ENCODE results near the gene SREK1.

Gene SREK1

DNA sequence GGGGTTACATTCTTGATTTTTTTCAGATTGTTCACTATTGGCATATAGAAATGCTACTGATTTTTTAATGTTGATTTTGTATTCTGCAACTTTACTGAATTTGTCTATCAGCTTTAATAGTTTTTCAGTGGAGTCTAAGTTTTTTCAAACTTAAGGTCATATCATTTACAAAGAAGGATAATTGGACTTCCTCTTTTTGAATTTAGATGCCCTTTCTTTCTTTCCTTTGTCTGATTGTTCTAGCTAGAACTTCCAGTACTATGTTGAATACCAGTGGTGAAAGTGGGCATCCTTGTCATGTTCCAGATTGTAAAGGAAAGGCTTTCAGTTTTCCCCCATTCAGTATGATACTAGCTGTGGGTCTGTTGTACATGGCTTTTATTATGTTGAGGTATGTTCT lies 49.3 kb downstream of the SREK1 start:
- Histone ChIP-seq H3K27me3 (replicated peaks; ENCODE audit: insufficient read depth, low read length) (no peaks in the 10 kb centered on the region), H3K36me3 (replicated peaks; ENCODE audit: insufficient read depth, low read length) (no peaks in the 10 kb centered on the region), H3K9ac (ENCODE audit: low read length) (no peak overlapping the region), H3K79me2 (ENCODE audit: low read length) (no peaks in the 10 kb centered on the region), H3K4me2 (ENCODE audit: low read depth, low read length) (no peak overlapping the region), H3K4me3 (ENCODE audit: low read length) (no peak overlapping the region), H4K20me1 (ENCODE audit: insufficient read depth, low read length) (no peaks in the 10 kb centered on the region), H3K9me2 (replicated peaks; ENCODE audit: insufficient read depth, low read length) (no peaks in the 10 kb centered on the region), H3K27ac (ENCODE audit: low read length) (no peak overlapping the region), H3K9me3 (replicated peaks; ENCODE audit: insufficient read depth, low read length) (no peaks in the 10 kb centered on the region), H3K4me1 (ENCODE audit: low read length) (no peaks in the 10 kb centered on the region), H2AFZ (ENCODE audit: low read length) (no peak overlapping the region), H3F3A (ENCODE audit: insufficient read depth, low read length) (no peaks in the 10 kb centered on the region)
- TF ChIP-seq, protein P1, sequence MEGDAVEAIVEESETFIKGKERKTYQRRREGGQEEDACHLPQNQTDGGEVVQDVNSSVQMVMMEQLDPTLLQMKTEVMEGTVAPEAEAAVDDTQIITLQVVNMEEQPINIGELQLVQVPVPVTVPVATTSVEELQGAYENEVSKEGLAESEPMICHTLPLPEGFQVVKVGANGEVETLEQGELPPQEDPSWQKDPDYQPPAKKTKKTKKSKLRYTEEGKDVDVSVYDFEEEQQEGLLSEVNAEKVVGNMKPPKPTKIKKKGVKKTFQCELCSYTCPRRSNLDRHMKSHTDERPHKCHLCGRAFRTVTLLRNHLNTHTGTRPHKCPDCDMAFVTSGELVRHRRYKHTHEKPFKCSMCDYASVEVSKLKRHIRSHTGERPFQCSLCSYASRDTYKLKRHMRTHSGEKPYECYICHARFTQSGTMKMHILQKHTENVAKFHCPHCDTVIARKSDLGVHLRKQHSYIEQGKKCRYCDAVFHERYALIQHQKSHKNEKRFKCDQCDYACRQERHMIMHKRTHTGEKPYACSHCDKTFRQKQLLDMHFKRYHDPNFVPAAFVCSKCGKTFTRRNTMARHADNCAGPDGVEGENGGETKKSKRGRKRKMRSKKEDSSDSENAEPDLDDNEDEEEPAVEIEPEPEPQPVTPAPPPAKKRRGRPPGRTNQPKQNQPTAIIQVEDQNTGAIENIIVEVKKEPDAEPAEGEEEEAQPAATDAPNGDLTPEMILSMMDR (IDR thresholded peaks at IDR 0.05; ENCODE audit: low read length): no peak
- TF ChIP-seq EZH2phosphoT487 (IDR thresholded peaks at IDR 0.05; ENCODE audit: low read length): no peak
- no peak for TF ChIP-seq EZH2 (optimal IDR thresholded peaks at IDR 0.05; ENCODE audit: low read depth, low read length)
- no peak for DNase-seq

DNA sequence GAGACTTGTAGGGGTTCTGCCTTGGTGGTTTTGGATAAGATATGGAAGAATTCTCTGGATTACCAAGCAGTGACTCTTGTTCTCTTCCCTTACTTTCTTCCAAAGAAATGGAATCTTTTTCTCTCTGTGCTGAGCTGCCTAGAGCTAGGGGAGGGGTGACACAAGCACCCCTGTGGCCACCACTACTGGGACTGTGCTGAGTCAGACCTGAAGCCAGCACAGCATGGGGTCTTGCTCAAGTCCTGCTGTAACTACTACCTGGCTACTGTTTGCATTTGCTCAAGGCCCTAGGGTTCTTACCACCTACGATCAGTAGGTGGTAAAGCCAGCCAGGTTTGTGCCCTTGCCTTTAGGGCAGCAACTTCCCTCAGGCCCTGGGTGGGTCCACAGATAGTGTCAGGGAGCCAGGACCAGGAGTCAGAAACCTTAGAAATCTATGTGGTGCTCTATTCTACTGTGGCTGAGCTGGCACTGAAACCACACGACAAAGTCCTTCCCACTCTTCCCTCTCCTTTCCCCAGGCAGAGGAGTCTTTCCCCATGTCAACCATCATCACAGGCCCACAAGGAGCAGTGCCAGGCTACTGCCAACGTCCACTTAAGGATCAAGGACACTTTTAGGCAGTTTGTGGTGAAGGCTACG lies 53.8 kb downstream of the SREK1 start:
- Histone ChIP-seq H3K4me1 (ENCODE audit: low read length) (peaks cover 5% of the 10 kb centered on the region; the same call in 1 of the 2 replicates), H3K9me2 (replicated peaks; ENCODE audit: insufficient read depth, low read length) (no peaks in the 10 kb centered on the region), H3K36me3 (replicated peaks; ENCODE audit: insufficient read depth, low read length) (no peaks in the 10 kb centered on the region), H3K4me2 (ENCODE audit: low read depth, low read length) (no peak overlapping the region), H4K20me1 (ENCODE audit: insufficient read depth, low read length) (no peaks in the 10 kb centered on the region), H2AFZ (ENCODE audit: low read length) (no peak overlapping the region), H3K79me2 (ENCODE audit: low read length) (no peaks in the 10 kb centered on the region), H3K9me3 (replicated peaks; ENCODE audit: insufficient read depth, low read length) (no peaks in the 10 kb centered on the region), H3K9ac (ENCODE audit: low read length) (no peak overlapping the region), H3K27ac (ENCODE audit: low read length) (no peak overlapping the region), H3K27me3 (replicated peaks; ENCODE audit: insufficient read depth, low read length) (no peaks in the 10 kb centered on the region), H3F3A (ENCODE audit: insufficient read depth, low read length) (no peaks in the 10 kb centered on the region), H3K4me3 (ENCODE audit: low read length) (no peak overlapping the region)
- TF ChIP-seq EZH2phosphoT487 (IDR thresholded peaks at IDR 0.05; ENCODE audit: low read length) (no peak), EZH2 (optimal IDR thresholded peaks at IDR 0.05; ENCODE audit: low read depth, low read length) (no peak)
- TF ChIP-seq, protein P1 (IDR thresholded peaks at IDR 0.05; ENCODE audit: low read length): no peak
- DNase-seq: no peak

DNA sequence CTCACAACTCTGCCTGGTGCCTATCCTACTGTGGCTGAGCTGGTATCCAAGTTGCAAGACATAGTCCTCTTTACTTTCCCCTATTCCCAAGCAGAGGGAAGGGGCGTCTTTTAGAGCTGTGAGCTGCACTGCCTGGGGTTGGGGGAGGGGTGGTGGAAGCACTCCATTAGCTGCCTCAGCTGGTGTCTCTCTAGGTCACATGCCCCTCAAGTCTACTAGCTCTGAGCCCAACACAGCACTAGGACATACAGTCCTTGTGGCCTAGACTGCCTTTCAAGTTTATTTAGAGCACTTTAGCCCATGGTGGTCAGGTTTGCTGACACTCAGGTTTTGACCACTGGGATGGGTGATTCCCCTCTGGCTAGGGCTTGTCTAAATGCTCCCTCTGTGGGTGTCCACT lies 54.7 kb downstream of the SREK1 start:
- Histone ChIP-seq H3K36me3 (replicated peaks; ENCODE audit: insufficient read depth, low read length) (no peaks in the 10 kb centered on the region), H3K27me3 (replicated peaks; ENCODE audit: insufficient read depth, low read length) (no peaks in the 10 kb centered on the region), H2AFZ (ENCODE audit: low read length) (no peak overlapping the region), H3K9ac (ENCODE audit: low read length) (no peak overlapping the region), H3F3A (ENCODE audit: insufficient read depth, low read length) (no peaks in the 10 kb centered on the region), H3K4me1 (ENCODE audit: low read length) (peaks cover 5% of the 10 kb centered on the region; the same call in 1 of the 2 replicates), H3K9me2 (replicated peaks; ENCODE audit: insufficient read depth, low read length) (no peaks in the 10 kb centered on the region), H3K9me3 (replicated peaks; ENCODE audit: insufficient read depth, low read length) (no peaks in the 10 kb centered on the region), H3K4me2 (ENCODE audit: low read depth, low read length) (no peak overlapping the region), H3K27ac (ENCODE audit: low read length) (no peak overlapping the region), H3K4me3 (ENCODE audit: low read length) (no peak overlapping the region), H3K79me2 (ENCODE audit: low read length) (no peaks in the 10 kb centered on the region), H4K20me1 (ENCODE audit: insufficient read depth, low read length) (no peaks in the 10 kb centered on the region)
- DNase-seq: no peak
- TF ChIP-seq EZH2 (optimal IDR thresholded peaks at IDR 0.05; ENCODE audit: low read depth, low read length): no peak

DNA sequence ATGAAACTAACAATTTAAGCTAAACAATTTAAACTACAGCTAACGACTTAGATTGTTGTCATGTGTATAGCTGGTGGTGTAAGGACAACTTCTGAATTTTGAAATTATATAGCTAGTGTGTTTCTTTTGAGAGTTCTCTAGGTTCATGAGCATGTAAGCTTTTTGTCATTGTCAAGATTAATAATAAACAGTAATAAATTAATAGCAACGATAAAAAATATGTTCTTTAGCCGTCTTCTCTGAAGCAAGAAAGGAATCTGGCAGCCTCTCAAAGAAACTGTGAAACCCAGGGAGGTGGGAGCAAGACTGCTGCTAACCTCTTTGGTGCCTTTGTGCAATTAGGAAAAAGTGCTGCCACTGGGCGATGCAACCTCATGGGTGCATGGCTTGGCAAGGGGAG lies 59.4 kb downstream of the SREK1 start:
- no peak overlapping the region for H3K4me3 ChIP-seq (ENCODE audit: low read length)
- H3K9me2 ChIP-seq (replicated peaks; ENCODE audit: insufficient read depth, low read length): no peaks in the 10 kb centered on the region
- no peaks in the 10 kb centered on the region for H4K20me1 ChIP-seq (ENCODE audit: insufficient read depth, low read length)
- no peak for TF ChIP-seq EZH2phosphoT487 (IDR thresholded peaks at IDR 0.05; ENCODE audit: low read length)
- no peak for TF ChIP-seq EZH2 (optimal IDR thresholded peaks at IDR 0.05; ENCODE audit: low read depth, low read length)
- TF ChIP-seq, protein P1 (IDR thresholded peaks at IDR 0.05; ENCODE audit: low read length): no peak
- no peaks in the 10 kb centered on the region for H3K79me2 ChIP-seq (ENCODE audit: low read length)
- H3F3A ChIP-seq (ENCODE audit: insufficient read depth, low read length): no peaks in the 10 kb centered on the region
- no peak overlapping the region for H3K4me2 ChIP-seq (ENCODE audit: low read depth, low read length)
- peaks cover 5% of the 10 kb centered on the region; the same call in 1 of the 2 replicates for H3K4me1 ChIP-seq (ENCODE audit: low read length)
- H3K9ac ChIP-seq (ENCODE audit: low read length): no peak overlapping the region
- H2AFZ ChIP-seq (ENCODE audit: low read length): no peak overlapping the region
- no peak for DNase-seq
- H3K9me3 ChIP-seq (replicated peaks; ENCODE audit: insufficient read depth, low read length): no peaks in the 10 kb centered on the region
- H3K27ac ChIP-seq (ENCODE audit: low read length): no peak overlapping the region
- no peaks in the 10 kb centered on the region for H3K36me3 ChIP-seq (replicated peaks; ENCODE audit: insufficient read depth, low read length)
- no peaks in the 10 kb centered on the region for H3K27me3 ChIP-seq (replicated peaks; ENCODE audit: insufficient read depth, low read length)
